Measurements from ENCODE around the gene NEURL4.

Gene NEURL4

DNA sequence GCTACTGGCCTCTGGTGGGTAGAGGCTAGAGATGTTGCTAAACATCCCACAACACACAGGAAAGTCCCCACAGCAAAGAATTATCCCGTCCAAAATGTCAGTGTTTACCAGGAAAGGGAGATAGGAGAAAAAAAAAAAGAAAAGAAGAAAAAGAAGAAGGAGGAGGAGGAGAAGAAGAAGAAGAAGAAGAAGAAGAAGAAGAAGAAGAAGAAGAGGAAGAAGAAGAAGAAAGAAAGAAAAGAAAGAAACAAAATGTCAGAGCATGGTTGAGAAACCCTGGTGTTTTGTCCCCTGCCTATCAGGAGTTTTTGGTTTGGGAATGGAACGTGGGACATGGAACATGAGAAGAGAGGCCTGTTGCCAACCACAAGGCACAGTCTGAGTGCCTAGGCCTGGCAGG, 28.2 kb upstream of the NEURL4 start:
- Histone ChIP-seq H3K9me3 (ENCODE audit: control insufficient read depth, low read length) (no peaks in the 10 kb centered on the region), H3K4me3 (ENCODE audit: insufficient read depth, low read depth, low read length) (no peak overlapping the region), H3K27ac (ENCODE audit: insufficient read depth, low read depth, low read length, poor library complexity, severe bottlenecking) (no peak overlapping the region), H3K27me3 (ENCODE audit: control insufficient read depth, insufficient read depth, low read length, poor library complexity, severe bottlenecking) (no peaks in the 10 kb centered on the region), H3K36me3 (ENCODE audit: control insufficient read depth, insufficient read depth, low read length) (no peaks in the 10 kb centered on the region), H3K4me1 (ENCODE audit: control insufficient read depth, insufficient read depth, low read length) (peaks cover 29% of the 10 kb centered on the region)
- WGBS, 2 experiments, result 92 to 99% methylated on average over 2 of the region's 2 CpGs

DNA sequence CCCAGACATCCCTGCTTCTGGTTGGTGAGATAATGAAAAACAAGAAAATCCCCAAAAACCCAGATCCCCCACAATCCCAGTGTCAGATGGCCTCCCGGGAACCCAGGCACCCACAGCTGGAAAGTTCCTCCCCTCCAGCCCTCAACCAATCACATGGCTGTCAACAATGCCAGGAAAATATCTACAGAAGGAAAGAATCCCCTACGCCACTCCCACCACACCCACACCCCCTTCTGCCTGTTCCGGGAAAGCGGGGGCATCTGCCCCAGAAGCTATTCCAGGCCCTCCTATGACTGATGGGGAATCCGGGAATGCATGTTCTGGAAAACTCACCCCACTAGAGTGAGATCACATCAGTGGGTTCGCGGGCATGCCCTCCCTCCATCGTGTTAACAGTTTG, 27.6 kb upstream of the NEURL4 start:
- Histone ChIP-seq H3K27me3 (ENCODE audit: control insufficient read depth, insufficient read depth, low read length, poor library complexity, severe bottlenecking) (no peaks in the 10 kb centered on the region), H3K4me3 (ENCODE audit: insufficient read depth, low read depth, low read length) (no peak overlapping the region), H3K36me3 (ENCODE audit: control insufficient read depth, insufficient read depth, low read length) (no peaks in the 10 kb centered on the region), H3K9me3 (ENCODE audit: control insufficient read depth, low read length) (no peaks in the 10 kb centered on the region), H3K4me1 (ENCODE audit: control insufficient read depth, insufficient read depth, low read length) (peaks cover 29% of the 10 kb centered on the region), H3K27ac (ENCODE audit: insufficient read depth, low read depth, low read length, poor library complexity, severe bottlenecking) (no peak overlapping the region)
- 90% methylated on average over 8 of the region's 8 CpGs for WGBS, 2 experiments

DNA sequence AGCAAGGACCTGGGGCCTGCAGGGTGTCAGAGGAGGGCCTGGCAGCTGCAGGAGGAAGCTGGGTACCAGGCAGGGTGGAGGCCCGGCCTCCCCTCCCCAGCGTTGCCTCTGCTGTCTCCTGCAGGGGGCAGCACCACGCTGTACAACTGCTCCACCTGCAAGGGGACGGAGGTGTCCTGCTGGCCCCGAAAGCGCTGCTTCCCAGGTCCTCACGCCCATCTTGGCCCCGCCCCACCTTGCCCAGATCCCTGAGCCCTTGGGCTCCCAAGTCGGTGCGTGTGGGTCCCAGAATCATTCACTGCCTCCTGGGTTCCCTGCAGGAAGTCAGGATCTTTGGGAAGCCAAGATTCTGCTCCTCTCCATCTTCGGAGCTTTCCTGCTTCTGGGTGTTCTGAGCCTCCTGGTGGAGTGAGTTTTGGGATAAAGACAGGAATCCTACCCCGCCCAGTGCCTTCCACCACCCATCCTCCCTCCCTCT, 27.0 kb upstream of the NEURL4 start:
- Histone ChIP-seq H3K4me1 (ENCODE audit: control insufficient read depth, insufficient read depth, low read length) (peaks cover 29% of the 10 kb centered on the region), H3K27me3 (ENCODE audit: control insufficient read depth, insufficient read depth, low read length, poor library complexity, severe bottlenecking) (peaks cover 3% of the 10 kb centered on the region), H3K4me3 (ENCODE audit: insufficient read depth, low read depth, low read length) (no peak overlapping the region), H3K27ac (ENCODE audit: insufficient read depth, low read depth, low read length, poor library complexity, severe bottlenecking) (no peak overlapping the region), H3K9me3 (ENCODE audit: control insufficient read depth, low read length) (no peaks in the 10 kb centered on the region), H3K36me3 (ENCODE audit: control insufficient read depth, insufficient read depth, low read length) (no peaks in the 10 kb centered on the region)
- WGBS, 2 experiments, result 11 to 13% methylated on average over 12 of the region's 12 CpGs

DNA sequence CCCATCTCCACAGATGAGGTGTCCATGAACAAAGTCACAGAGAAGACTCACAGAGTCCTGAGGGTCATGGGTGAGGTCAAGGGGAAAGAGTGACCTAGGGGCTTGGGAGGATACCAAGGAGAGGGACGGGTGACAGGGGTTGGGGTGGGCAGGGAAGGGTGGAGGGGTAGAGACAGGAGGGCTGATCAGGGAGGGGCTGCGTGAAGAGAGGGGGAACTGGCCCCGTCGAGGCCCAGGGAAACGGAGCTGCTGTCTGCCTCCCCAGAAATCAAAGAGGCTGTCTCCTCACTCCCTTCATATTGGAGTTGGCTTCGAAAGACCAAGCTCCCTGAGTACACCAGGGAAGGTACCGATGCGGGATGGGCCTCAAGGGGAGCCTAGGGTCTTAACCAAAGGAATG, 26.4 kb upstream of the NEURL4 start:
- Histone ChIP-seq H3K27ac (ENCODE audit: insufficient read depth, low read depth, low read length, poor library complexity, severe bottlenecking) (no peak overlapping the region), H3K27me3 (ENCODE audit: control insufficient read depth, insufficient read depth, low read length, poor library complexity, severe bottlenecking) (peaks cover 7% of the 10 kb centered on the region), H3K9me3 (ENCODE audit: control insufficient read depth, low read length) (no peaks in the 10 kb centered on the region), H3K4me1 (ENCODE audit: control insufficient read depth, insufficient read depth, low read length) (peaks cover 29% of the 10 kb centered on the region), H3K36me3 (ENCODE audit: control insufficient read depth, insufficient read depth, low read length) (no peaks in the 10 kb centered on the region), H3K4me3 (ENCODE audit: insufficient read depth, low read depth, low read length) (no peak overlapping the region)
- 89 to 91% methylated on average over 8 of the region's 8 CpGs for WGBS, 2 experiments

DNA sequence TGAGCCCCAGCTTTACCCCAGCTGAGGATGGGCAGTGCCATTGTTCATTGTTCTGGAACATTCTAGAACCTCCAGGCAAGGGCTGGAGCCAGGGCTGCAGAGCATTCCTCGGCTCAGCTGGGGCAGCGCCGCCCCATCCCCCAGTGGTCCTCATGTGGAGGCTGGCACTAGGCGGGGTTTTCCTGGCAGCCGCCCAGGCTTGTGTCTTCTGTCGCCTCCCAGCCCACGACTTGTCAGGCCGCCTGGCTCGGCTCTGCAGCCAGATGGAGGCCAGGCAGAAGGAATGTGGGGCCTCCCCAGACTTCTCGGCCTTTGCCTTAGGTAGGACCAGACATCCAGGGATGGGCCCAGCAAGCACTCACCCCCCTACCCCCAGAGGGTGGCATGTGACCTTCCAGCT, 25.9 kb upstream of the NEURL4 start, which contains the start of gene TMEM95:
Gene TMEM95 (plus strand): TSS at position 104 of the 400 bp plus-strand sequence. CDS start 49 bp downstream, at position 153.
- no peaks in the 10 kb centered on the region for H3K36me3 ChIP-seq (ENCODE audit: control insufficient read depth, insufficient read depth, low read length)
- H3K4me1 ChIP-seq (ENCODE audit: control insufficient read depth, insufficient read depth, low read length), result peaks cover 29% of the 10 kb centered on the region
- 77 to 81% methylated on average over 10 of the region's 10 CpGs for whole genome bisulfite sequencing, 2 experiments
- no peaks in the 10 kb centered on the region for H3K9me3 ChIP-seq (ENCODE audit: control insufficient read depth, low read length)
- H3K27ac ChIP-seq (ENCODE audit: insufficient read depth, low read depth, low read length, poor library complexity, severe bottlenecking), result no peak within 1 kb of the TSS
- H3K4me3 ChIP-seq (ENCODE audit: insufficient read depth, low read depth, low read length), result no peak within 1 kb of the TSS
- peaks cover 7% of the 10 kb centered on the region for H3K27me3 ChIP-seq (ENCODE audit: control insufficient read depth, insufficient read depth, low read length, poor library complexity, severe bottlenecking)

DNA sequence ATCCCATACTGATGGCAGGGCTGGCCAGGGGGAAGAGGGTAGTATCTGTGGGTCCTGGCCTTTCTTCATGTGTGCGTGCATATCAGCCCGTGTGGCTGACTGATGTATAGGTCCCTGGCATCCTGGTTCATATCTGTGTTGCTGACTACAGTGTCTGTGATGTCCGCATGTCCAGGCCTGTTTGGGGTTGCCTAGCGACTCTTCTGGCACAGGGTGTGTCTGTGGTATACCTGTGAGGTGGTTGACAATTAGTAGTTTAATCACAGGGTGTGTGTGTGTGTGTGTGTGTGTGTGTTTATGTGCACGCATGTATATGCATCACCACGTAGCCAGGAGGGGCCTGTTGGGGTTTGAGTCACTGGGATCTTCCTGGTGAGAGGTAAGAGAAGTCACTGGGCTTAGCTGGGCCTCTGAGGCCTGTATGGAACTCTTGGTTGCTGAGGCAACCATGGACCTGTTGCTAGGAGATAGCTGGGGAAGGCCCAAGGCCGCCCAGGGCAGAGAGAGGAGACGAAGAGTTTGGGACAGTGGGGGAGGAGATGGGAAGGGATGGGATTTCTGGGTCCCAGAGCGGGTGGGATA, 25.2 kb upstream of the NEURL4 start:
- H3K4me3 ChIP-seq (ENCODE audit: insufficient read depth, low read depth, low read length), result no peak overlapping the region
- H3K4me1 ChIP-seq (ENCODE audit: control insufficient read depth, insufficient read depth, low read length), result peaks cover 35% of the 10 kb centered on the region
- H3K36me3 ChIP-seq (ENCODE audit: control insufficient read depth, insufficient read depth, low read length), result no peaks in the 10 kb centered on the region
- no peak overlapping the region for H3K27ac ChIP-seq (ENCODE audit: insufficient read depth, low read depth, low read length, poor library complexity, severe bottlenecking)
- H3K27me3 ChIP-seq (ENCODE audit: control insufficient read depth, insufficient read depth, low read length, poor library complexity, severe bottlenecking), result peaks cover 7% of the 10 kb centered on the region
- no peaks in the 10 kb centered on the region for H3K9me3 ChIP-seq (ENCODE audit: control insufficient read depth, low read length)
- 71 to 81% methylated on average over 9 of the region's 9 CpGs for WGBS, 2 experiments

DNA sequence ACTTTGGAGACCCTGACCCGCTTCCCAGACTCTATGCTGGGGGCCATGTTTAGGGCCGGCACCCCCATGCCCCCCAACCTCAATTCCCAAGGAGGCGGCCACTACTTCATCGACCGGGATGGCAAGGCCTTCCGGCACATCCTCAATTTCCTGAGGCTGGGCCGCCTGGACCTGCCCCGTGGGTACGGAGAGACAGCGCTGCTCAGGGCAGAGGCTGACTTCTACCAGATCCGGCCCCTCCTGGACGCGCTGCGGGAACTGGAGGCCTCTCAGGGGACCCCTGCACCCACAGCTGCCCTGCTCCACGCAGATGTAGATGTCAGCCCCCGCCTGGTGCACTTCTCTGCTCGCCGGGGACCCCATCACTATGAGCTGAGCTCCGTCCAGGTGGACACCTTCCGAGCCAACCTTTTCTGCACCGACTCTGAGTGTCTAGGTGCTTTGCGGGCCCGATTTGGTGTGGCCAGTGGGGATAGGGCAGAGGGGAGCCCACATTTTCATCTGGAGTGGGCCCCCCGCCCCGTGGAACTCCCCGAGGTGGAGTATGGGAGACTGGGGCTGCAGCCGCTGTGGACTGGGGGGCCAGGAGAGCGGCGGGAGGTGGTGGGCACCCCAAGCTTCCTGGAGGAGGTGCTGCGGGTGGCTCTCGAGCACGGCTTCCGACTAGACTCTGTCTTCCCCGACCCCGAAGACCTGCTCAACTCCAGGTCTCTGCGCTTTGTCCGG, 23.9 kb upstream of the NEURL4 start:
- H3K36me3 ChIP-seq (ENCODE audit: control insufficient read depth, insufficient read depth, low read length), result no peaks in the 10 kb centered on the region
- peak overlapping the region; percentile 87 for H3K4me3 ChIP-seq (ENCODE audit: insufficient read depth, low read depth, low read length)
- no peaks in the 10 kb centered on the region for H3K9me3 ChIP-seq (ENCODE audit: control insufficient read depth, low read length)
- H3K4me1 ChIP-seq (ENCODE audit: control insufficient read depth, insufficient read depth, low read length), result peaks cover 42% of the 10 kb centered on the region
- H3K27ac ChIP-seq (ENCODE audit: insufficient read depth, low read depth, low read length, poor library complexity, severe bottlenecking), result no peak overlapping the region
- 94 to 95% methylated on average over 37 of the region's 37 CpGs for WGBS, 2 experiments
- H3K27me3 ChIP-seq (ENCODE audit: control insufficient read depth, insufficient read depth, low read length, poor library complexity, severe bottlenecking), result peaks cover 7% of the 10 kb centered on the region

DNA sequence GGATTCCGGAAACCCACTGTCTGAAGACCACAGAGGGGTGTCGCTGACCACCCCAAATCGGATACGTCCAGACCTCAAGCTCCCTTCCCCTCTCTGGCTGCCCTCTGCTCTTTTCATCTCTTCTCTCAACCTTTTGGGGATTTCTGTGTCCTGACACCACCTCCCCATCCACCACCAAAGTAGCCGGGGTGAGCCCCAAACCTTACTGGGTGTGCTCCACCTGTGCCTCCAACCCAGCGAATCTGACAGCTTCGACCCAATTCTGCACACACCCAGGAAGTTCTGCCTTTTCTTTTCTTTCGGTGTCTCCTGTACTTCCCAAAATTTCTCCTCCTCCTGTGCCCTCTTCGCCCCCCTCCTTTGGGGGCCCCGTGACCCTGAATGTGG, 23.4 kb upstream of the NEURL4 start:
- 46 to 51% methylated on average over 10 of the region's 10 CpGs for WGBS, 2 experiments
- H3K9me3 ChIP-seq (ENCODE audit: control insufficient read depth, low read length), result no peaks in the 10 kb centered on the region
- H3K27me3 ChIP-seq (ENCODE audit: control insufficient read depth, insufficient read depth, low read length, poor library complexity, severe bottlenecking), result peaks cover 7% of the 10 kb centered on the region
- H3K4me1 ChIP-seq (ENCODE audit: control insufficient read depth, insufficient read depth, low read length), result peaks cover 42% of the 10 kb centered on the region
- peak overlapping the region; percentile 87 for H3K4me3 ChIP-seq (ENCODE audit: insufficient read depth, low read depth, low read length)
- H3K27ac ChIP-seq (ENCODE audit: insufficient read depth, low read depth, low read length, poor library complexity, severe bottlenecking), result peak overlapping the region; percentile 86
- H3K36me3 ChIP-seq (ENCODE audit: control insufficient read depth, insufficient read depth, low read length), result no peaks in the 10 kb centered on the region

DNA sequence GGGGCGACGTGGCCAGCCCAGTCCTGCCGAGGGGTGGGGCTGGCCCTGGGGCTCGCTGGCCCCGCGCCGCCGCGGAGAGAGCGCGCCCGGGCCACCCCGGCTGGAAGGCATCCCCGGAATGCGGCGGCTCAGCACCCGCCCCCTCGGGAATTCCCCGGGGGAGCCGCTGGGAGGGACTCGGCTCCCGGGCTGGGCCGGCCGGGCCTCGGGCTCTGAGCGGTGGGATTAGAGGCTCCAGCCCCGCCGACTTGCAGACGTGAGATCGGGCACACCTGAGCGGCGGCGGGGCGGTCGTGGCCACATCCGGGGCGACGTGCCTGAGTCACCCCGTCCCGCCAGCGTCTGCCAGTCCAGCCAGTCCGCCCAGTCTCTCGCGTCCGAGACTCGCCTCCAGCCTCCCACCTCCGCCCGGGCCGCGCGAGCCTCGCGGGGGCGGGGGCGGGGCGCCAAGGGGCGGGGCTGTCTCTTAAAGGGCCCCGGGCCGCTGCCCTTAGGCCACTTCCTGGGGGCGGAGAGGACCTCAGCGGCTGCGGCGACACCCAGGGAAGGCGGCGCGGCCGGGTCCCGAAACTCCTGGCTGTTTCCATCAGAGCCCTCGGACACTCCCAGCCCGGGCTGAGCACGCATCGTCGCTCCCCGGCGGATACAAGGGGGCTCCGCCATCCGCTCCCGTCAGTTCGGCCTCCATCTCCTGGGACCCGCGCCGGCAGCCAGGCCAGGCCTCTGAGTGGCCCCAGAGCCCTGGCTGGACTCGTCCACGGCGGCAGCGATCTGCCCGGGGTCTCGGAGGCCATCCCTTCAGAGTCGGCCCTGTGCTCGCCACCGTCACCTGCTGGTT, 22.7 kb upstream of the NEURL4 start, which contains the start of gene KCTD11:
Gene KCTD11 (plus strand): TSS at position 498 of the 838 bp plus-strand sequence.
- Histone ChIP-seq H3K4me1 (ENCODE audit: control insufficient read depth, insufficient read depth, low read length) (peaks cover 42% of the 10 kb centered on the region), H3K36me3 (ENCODE audit: control insufficient read depth, insufficient read depth, low read length) (no peaks in the 10 kb centered on the region), H3K9me3 (ENCODE audit: control insufficient read depth, low read length) (no peaks in the 10 kb centered on the region), H3K27me3 (ENCODE audit: control insufficient read depth, insufficient read depth, low read length, poor library complexity, severe bottlenecking) (peaks cover 7% of the 10 kb centered on the region), H3K27ac (ENCODE audit: insufficient read depth, low read depth, low read length, poor library complexity, severe bottlenecking) (peak within 1 kb of the TSS; percentile 86), H3K4me3 (ENCODE audit: insufficient read depth, low read depth, low read length) (peak within 1 kb of the TSS; percentile 87)
- WGBS, 2 experiments, result 0% methylated on average over 91 of the region's 91 CpGs
